ENCODE data around the gene TMEM243. TPM values are rescaled to one million over a fixed set of nuclear protein-coding genes. Genes with fewer than 3 reads are reported as not detected.
"Not testable (repeated sequence)": the region's sequence is repeated elsewhere in the genome, so short reads cannot be mapped to it uniquely, and the experiment has no call there.

TMEM243 gene, protein sequence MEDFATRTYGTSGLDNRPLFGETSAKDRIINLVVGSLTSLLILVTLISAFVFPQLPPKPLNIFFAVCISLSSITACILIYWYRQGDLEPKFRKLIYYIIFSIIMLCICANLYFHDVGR
- polyA plus RNA-seq (2013, experiment 1 of 4), result 20.0 TPM
- polyA plus RNA-seq (2013, experiment 2 of 4), result 17.3 TPM
- polyA plus RNA-seq (2013, experiment 3 of 4), result 20.1 TPM
- polyA plus RNA-seq (2013, experiment 4 of 4), result 22.1 TPM

DNA sequence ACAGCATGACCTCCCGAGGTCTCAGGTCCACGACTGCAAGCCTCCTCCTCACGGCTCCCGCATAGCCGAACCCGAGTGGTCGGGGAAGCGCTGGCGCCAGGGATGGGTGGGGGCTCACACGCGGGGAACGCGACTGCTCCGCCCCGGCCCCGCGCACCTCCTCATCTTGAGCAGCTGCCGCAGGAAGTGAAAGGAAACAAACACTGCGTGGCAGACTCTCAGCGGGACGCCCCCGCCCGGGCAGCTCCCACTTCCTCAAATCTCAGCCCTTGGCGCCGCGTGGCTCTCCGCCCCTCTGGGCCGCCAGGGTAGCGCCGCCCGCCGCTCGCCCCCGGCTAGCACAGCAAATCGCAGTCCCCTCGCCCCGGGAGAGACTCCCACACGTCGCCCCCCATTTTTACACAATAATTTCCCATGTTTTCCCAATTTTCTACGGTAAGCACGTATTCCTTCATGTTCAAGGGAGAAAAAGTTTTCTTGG lies at the start of gene TMEM243:
Gene TMEM243 (minus strand): TSS at position 188 of the 481 bp plus-strand sequence. CDS start 229 bp downstream, outside the sequence.
- Histone ChIP-seq H3K9me3 (ENCODE audit: control insufficient read depth, low read length) (no peaks in the 10 kb centered on the region), H3K4me1 (ENCODE audit: control insufficient read depth, insufficient read depth, low read length) (no peaks in the 10 kb centered on the region), H3K27ac (ENCODE audit: insufficient read depth, low read depth, low read length, poor library complexity, severe bottlenecking) (no peak within 1 kb of the TSS), H3K4me3 (ENCODE audit: insufficient read depth, low read depth, low read length) (peak within 1 kb of the TSS; percentile 74), H3K27me3 (ENCODE audit: control insufficient read depth, insufficient read depth, low read length, poor library complexity, severe bottlenecking) (peaks cover 45% of the 10 kb centered on the region), H3K36me3 (ENCODE audit: control insufficient read depth, insufficient read depth, low read length) (no peaks in the 10 kb centered on the region)
- 0% methylated on average over 41 of the region's 41 CpGs for WGBS, 2 experiments

DNA sequence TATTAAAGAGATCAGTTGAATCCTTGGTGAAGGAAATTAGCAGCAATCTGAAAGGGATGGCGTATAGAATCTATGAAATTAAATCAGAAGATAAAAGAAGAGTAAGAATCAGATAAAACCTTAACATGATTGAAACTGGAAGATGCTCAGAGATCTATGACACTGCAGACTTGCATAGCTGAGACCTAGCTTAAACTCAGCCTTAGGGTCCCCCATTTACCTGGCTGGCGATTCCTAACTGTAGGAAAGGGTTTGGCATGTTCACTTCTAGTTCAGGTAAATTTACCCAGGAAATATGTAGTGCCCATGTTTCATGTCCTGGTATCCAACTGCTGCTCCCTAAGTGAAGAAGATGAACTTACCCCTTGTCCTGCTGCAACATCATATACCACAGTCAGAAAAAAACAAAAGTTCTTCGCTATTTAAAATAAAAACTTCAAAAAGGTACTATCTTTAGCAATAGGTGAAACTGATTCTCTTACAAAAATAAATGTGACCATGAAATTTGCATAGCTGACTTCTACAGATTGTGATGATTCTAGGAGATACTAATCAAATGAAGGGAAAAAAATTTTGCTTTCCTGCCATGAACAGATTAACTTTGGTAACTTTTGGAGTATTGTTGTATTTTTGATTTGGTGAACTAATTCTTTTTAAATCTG lies 47.8 kb upstream of the TMEM243 start:
- Histone ChIP-seq H3K4me3 (ENCODE audit: insufficient read depth, low read depth, low read length) (no peak overlapping the region), H3K9me3 (ENCODE audit: control insufficient read depth, low read length) (no peaks in the 10 kb centered on the region), H3K27me3 (ENCODE audit: control insufficient read depth, insufficient read depth, low read length, poor library complexity, severe bottlenecking) (no peaks in the 10 kb centered on the region), H3K4me1 (ENCODE audit: control insufficient read depth, insufficient read depth, low read length) (no peaks in the 10 kb centered on the region), H3K36me3 (ENCODE audit: control insufficient read depth, insufficient read depth, low read length) (no peaks in the 10 kb centered on the region), H3K27ac (ENCODE audit: insufficient read depth, low read depth, low read length, poor library complexity, severe bottlenecking) (no peak overlapping the region)
- WGBS, 2 experiments, result 94 to 98% methylated on average over 3 of the region's 3 CpGs

DNA sequence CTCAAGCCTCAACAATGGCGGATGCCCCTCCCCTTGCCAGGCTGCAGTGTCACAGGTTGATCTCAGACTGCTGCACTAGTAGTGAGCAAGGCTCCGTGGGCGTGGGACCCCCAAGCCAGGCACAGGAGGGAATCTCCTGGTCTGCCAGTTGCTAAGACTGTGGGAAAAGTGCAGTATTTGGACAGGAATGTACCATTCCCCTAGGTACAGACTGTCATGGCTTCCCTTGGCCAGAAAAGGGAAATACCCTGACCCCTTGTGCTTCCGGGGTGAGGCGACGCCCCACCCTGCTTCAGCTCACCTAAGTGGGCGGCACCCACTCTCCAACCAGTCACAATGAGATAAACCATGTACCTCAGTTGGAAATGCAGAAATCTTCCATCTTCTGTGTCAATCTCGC lies 44.0 kb upstream of the TMEM243 start:
- no peak overlapping the region for H3K4me3 ChIP-seq (ENCODE audit: insufficient read depth, low read depth, low read length)
- no peaks in the 10 kb centered on the region for H3K27me3 ChIP-seq (ENCODE audit: control insufficient read depth, insufficient read depth, low read length, poor library complexity, severe bottlenecking)
- no peaks in the 10 kb centered on the region for H3K9me3 ChIP-seq (ENCODE audit: control insufficient read depth, low read length)
- H3K4me1 ChIP-seq (ENCODE audit: control insufficient read depth, insufficient read depth, low read length), result no peaks in the 10 kb centered on the region
- H3K36me3 ChIP-seq (ENCODE audit: control insufficient read depth, insufficient read depth, low read length), result no peaks in the 10 kb centered on the region
- WGBS, 2 experiments, result 90 to 93% methylated on average over 8 of the region's 8 CpGs
- no peak overlapping the region for H3K27ac ChIP-seq (ENCODE audit: insufficient read depth, low read depth, low read length, poor library complexity, severe bottlenecking)

DNA sequence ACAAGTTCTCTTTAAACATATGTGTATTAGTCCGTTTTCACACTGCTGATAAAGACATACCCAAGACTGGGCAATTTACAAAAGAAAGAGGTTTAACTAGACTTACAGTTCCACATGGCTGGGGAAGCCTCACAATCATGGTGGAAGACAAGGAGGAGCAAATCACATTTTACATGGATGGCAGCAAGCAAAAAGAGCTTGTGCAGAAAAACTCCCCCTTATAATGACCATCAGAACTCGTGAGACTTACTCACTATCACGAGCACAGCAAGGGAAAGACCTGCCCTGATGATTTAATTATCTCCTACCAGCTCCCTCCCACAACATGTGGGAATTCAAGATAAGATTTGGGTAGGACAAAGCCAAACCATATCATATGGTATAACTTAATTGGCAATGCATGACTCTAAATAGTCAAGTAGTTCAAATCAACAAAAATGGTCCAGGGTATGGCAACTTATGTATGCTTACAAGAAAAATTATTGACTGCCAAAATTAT lies 34.1 kb upstream of the TMEM243 start:
- no peaks in the 10 kb centered on the region for H3K4me1 ChIP-seq (ENCODE audit: control insufficient read depth, insufficient read depth, low read length)
- no peak overlapping the region for H3K27ac ChIP-seq (ENCODE audit: insufficient read depth, low read depth, low read length, poor library complexity, severe bottlenecking)
- H3K27me3 ChIP-seq (ENCODE audit: control insufficient read depth, insufficient read depth, low read length, poor library complexity, severe bottlenecking), result no peaks in the 10 kb centered on the region
- H3K9me3 ChIP-seq (ENCODE audit: control insufficient read depth, low read length), result no peaks in the 10 kb centered on the region
- H3K4me3 ChIP-seq (ENCODE audit: insufficient read depth, low read depth, low read length), result no peak overlapping the region
- H3K36me3 ChIP-seq (ENCODE audit: control insufficient read depth, insufficient read depth, low read length), result no peaks in the 10 kb centered on the region
- WGBS, 2 experiments, result 89 to 90% methylated on average over 2 to 3 of the region's 3 CpGs

DNA sequence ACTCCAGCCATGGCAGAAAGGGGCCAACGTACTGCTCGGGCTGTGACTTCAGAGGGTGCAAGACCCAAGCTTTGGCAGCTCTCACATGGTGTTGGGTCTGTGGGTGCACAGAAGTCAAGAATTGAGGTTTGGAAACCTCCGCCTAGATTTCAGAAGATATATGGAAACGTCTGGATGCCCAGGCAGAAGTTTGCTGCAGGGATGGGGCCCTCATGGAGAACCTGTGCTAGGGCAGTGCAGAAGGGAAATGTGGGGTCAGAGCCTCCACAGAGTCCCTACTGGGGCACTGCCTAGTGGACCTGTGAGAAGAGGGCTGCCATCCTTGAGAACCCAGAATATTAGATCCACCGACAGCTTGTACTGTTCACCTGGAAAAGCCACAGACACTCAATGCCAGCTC lies 26.1 kb upstream of the TMEM243 start:
- H3K9me3 ChIP-seq (ENCODE audit: control insufficient read depth, low read length); H3K4me3 ChIP-seq (ENCODE audit: insufficient read depth, low read depth, low read length); H3K4me1 ChIP-seq (ENCODE audit: control insufficient read depth, insufficient read depth, low read length); H3K27ac ChIP-seq (ENCODE audit: insufficient read depth, low read depth, low read length, poor library complexity, severe bottlenecking); H3K36me3 ChIP-seq (ENCODE audit: control insufficient read depth, insufficient read depth, low read length); H3K27me3 ChIP-seq (ENCODE audit: control insufficient read depth, insufficient read depth, low read length, poor library complexity, severe bottlenecking): not testable (repeated sequence)
- WGBS, 2 experiments, result 88 to 92% methylated on average over 5 of the region's 5 CpGs

DNA sequence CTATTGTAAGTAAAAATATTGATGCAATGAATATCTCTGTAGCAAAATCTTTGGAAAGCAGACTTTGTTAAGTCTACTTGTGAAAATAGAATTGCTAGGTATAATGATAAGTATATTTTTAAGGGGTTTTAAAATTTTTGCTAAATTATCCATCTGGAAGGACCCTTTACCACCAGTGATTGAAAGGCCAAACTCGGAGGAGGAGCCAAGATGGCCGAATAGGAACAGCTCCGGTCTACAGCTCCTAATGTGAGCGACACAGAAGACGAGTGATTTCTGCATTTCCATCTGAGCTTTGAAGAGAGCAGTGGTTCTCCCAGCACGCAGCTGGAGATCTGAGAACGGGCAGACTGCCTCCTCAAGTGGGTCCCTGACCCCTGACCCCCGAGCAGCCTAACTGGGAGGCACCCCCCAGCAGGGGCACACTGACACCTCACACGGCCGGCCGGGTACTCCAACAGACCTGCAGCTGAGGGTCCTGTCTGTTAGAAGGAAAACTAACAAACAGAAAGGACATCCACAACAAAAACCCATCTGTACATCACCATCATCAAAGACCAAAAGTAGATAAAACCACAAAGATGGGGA lies 19.0 kb upstream of the TMEM243 start:
- WGBS, 2 experiments, result 78 to 87% methylated on average over 8 to 9 of the region's 11 CpGs
- H3K9me3 ChIP-seq (ENCODE audit: control insufficient read depth, low read length); H3K4me1 ChIP-seq (ENCODE audit: control insufficient read depth, insufficient read depth, low read length); H3K36me3 ChIP-seq (ENCODE audit: control insufficient read depth, insufficient read depth, low read length); H3K4me3 ChIP-seq (ENCODE audit: insufficient read depth, low read depth, low read length); H3K27me3 ChIP-seq (ENCODE audit: control insufficient read depth, insufficient read depth, low read length, poor library complexity, severe bottlenecking); H3K27ac ChIP-seq (ENCODE audit: insufficient read depth, low read depth, low read length, poor library complexity, severe bottlenecking): not testable (repeated sequence)

DNA sequence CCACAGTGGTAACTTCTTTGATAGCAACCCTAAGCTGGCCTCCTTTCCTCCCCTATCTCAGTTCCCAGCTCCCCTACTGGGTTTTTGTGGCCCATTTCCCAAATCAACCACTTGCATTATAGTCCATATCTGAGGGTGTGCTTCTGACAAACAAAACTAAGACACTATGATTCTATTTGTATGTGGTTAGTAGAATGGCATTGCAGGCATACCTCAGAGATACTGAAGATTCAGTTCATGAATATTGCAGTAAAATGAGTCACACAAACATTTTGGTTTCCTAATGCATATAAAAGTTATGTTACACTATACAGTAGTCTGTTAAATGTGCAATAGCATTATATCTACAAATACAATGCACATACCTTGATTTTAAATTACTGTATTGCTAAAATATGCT lies 15.4 kb upstream of the TMEM243 start:
- Histone ChIP-seq H3K4me1 (ENCODE audit: control insufficient read depth, insufficient read depth, low read length) (no peaks in the 10 kb centered on the region), H3K27ac (ENCODE audit: insufficient read depth, low read depth, low read length, poor library complexity, severe bottlenecking) (no peak overlapping the region), H3K36me3 (ENCODE audit: control insufficient read depth, insufficient read depth, low read length) (no peaks in the 10 kb centered on the region), H3K27me3 (ENCODE audit: control insufficient read depth, insufficient read depth, low read length, poor library complexity, severe bottlenecking) (no peaks in the 10 kb centered on the region), H3K9me3 (ENCODE audit: control insufficient read depth, low read length) (no peaks in the 10 kb centered on the region), H3K4me3 (ENCODE audit: insufficient read depth, low read depth, low read length) (no peak overlapping the region)

DNA sequence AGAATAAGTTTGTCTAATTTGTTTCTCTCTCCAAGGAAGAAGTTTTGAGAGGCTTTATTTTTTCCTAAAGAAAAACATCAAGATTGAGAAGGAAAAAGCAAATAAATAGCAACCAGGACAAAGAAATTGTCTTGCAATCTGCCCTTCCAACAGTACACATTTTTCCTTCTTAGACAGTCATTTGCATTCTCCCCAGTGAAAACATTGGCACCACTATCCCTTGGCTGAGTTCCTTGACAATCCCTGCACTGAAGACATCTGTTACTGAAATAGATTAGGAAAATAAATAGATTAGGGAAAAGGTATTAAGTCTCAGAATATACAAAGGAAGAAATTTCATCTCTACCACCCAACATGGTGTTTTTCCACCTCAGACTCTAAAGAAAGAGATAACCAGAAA lies 12.2 kb upstream of the TMEM243 start:
- Histone ChIP-seq H3K4me3 (ENCODE audit: insufficient read depth, low read depth, low read length) (no peak overlapping the region), H3K4me1 (ENCODE audit: control insufficient read depth, insufficient read depth, low read length) (no peaks in the 10 kb centered on the region), H3K36me3 (ENCODE audit: control insufficient read depth, insufficient read depth, low read length) (no peaks in the 10 kb centered on the region)

DNA sequence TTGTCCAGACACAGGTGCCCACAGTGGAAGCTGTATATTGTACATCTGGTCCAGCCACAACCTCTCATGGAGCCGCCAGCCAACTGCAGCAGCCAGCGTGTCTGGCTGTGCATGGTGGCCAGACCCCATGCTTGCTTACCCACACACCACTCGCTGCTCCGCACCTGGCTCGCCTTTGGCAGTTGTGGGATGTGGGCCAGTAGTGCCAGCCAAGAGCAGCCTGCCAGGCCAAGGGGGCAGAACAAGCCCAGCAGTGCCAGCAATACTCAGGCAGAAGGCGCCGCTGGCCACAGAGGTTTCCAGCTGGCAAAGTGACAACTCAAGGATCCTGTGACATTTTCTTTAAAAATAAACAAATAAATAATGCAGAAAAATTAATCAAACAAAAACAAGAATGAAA lies 11.7 kb upstream of the TMEM243 start:
- H3K36me3 ChIP-seq (ENCODE audit: control insufficient read depth, insufficient read depth, low read length), result no peaks in the 10 kb centered on the region
- no peaks in the 10 kb centered on the region for H3K9me3 ChIP-seq (ENCODE audit: control insufficient read depth, low read length)
- no peak overlapping the region for H3K4me3 ChIP-seq (ENCODE audit: insufficient read depth, low read depth, low read length)
- H3K27me3 ChIP-seq (ENCODE audit: control insufficient read depth, insufficient read depth, low read length, poor library complexity, severe bottlenecking), result no peaks in the 10 kb centered on the region
- no peak overlapping the region for H3K27ac ChIP-seq (ENCODE audit: insufficient read depth, low read depth, low read length, poor library complexity, severe bottlenecking)
- WGBS, 2 experiments, result 92 to 93% methylated on average over 7 of the region's 7 CpGs
- no peaks in the 10 kb centered on the region for H3K4me1 ChIP-seq (ENCODE audit: control insufficient read depth, insufficient read depth, low read length)

More for the DNA sequence above, 12.2 kb upstream of the TMEM243 start:
- Histone ChIP-seq H3K27ac (ENCODE audit: insufficient read depth, low read depth, low read length, poor library complexity, severe bottlenecking) (no peak overlapping the region), H3K27me3 (ENCODE audit: control insufficient read depth, insufficient read depth, low read length, poor library complexity, severe bottlenecking) (no peaks in the 10 kb centered on the region), H3K9me3 (ENCODE audit: control insufficient read depth, low read length) (no peaks in the 10 kb centered on the region)

DNA sequence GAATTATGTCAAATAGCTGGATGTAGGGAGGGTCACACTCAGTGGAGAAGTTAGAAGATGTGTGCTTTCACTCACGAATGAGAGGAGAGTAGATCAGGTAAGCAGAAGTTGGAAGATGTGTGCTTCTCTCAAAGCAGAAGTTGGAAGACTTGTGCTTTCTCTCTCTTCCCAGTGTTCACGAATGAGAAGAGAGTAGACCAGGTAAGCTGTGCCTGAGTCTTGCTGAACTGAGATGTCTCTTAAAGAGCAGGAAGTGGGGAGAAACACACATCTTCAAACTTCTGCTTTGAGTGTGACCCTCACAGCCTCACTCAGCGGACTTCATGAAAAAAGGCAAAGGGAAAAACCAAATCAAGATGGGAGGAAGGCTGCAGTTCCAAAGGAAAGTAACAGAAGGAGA lies 7.0 kb upstream of the TMEM243 start:
- no peaks in the 10 kb centered on the region for H3K4me1 ChIP-seq (ENCODE audit: control insufficient read depth, insufficient read depth, low read length)
- no peaks in the 10 kb centered on the region for H3K36me3 ChIP-seq (ENCODE audit: control insufficient read depth, insufficient read depth, low read length)
- 87 to 89% methylated on average over 3 of the region's 3 CpGs for WGBS, 2 experiments
- H3K27me3 ChIP-seq (ENCODE audit: control insufficient read depth, insufficient read depth, low read length, poor library complexity, severe bottlenecking), result peaks cover 35% of the 10 kb centered on the region
- no peak overlapping the region for H3K4me3 ChIP-seq (ENCODE audit: insufficient read depth, low read depth, low read length)
- no peak overlapping the region for H3K27ac ChIP-seq (ENCODE audit: insufficient read depth, low read depth, low read length, poor library complexity, severe bottlenecking)
- H3K9me3 ChIP-seq (ENCODE audit: control insufficient read depth, low read length), result no peaks in the 10 kb centered on the region
